HepG2 (cell line): Measurements from ENCODE around the gene DCP1B. TPM values are rescaled to one million over a fixed set of nuclear protein-coding genes. Genes with fewer than 3 reads are reported as not detected.

Experiments
- PAF1 ChIP-seq: IDR thresholded peaks from 2 replicates; pipeline ENCODE4 v1.6.1; 2016; ENCODE audit warnings: missing genetic modification reagents, missing compliant biosample characterization
- PHF20 ChIP-seq: sonication (generic); formaldehyde crosslinking; IDR thresholded peaks from 2 replicates; pipeline ENCODE4 v1.5.0; 2020; ENCODE audit warnings: mild to moderate bottlenecking, missing genetic modification reagents
- RFX3 ChIP-seq: IDR thresholded peaks from 2 replicates; pipeline ENCODE4 v1.6.1; 2016; ENCODE audit warnings: missing biosample characterization, missing genetic modification reagents
- ZFAT ChIP-seq: sonication (generic); formaldehyde crosslinking; conservative IDR thresholded peaks from 2 replicates; pipeline ENCODE4 v1.8.1; 2023; ENCODE audit warnings: missing genetic modification reagents, inconsistent platforms
- ZFP90 ChIP-seq: sonication (generic); formaldehyde crosslinking; IDR thresholded peaks from 2 replicates; pipeline ENCODE4 v1.8.0; 2022; ENCODE audit warnings: missing genetic modification reagents, mild to moderate bottlenecking, inconsistent platforms, borderline replicate concordance
- ZFY ChIP-seq: sonication (generic); formaldehyde crosslinking; IDR thresholded peaks from 2 replicates; pipeline ENCODE4 v1.4.0; 2020; ENCODE audit warnings: missing genetic modification reagents
- ZNF543 ChIP-seq: sonication (generic); formaldehyde crosslinking; IDR thresholded peaks from 2 replicates; pipeline ENCODE4 v1.4.0; 2020; ENCODE audit warnings: mild to moderate bottlenecking, missing genetic modification reagents
- ZNF562 ChIP-seq: sonication (generic); formaldehyde crosslinking; IDR thresholded peaks from 2 replicates; pipeline ENCODE4 v1.8.0; 2022; ENCODE audit warnings: missing genetic modification reagents, borderline replicate concordance
- ZNF564 ChIP-seq: sonication (generic); formaldehyde crosslinking; IDR thresholded peaks from 2 replicates; pipeline ENCODE4 v1.8.1; 2023; ENCODE audit warnings: mild to moderate bottlenecking, missing genetic modification reagents
- polyA plus RNA-seq, 8 experiments: library from polyadenylated mRNA; depleted of rRNA in 3 of 8; stranded (reverse) in 7 of 8; unstranded in 1 of 8; fragments of >200 nt; fragmentation: Illumina TruSeq in 4 of 8; extraction: Trizol in 4 of 8; gene quantifications; 2 replicates each; pipeline versions ENCODE4 v1.2.1 to v1.2.3, GENCODE V29; 2011 to 2016; ENCODE audit warnings: low read depth in 4 of 8, missing spikeins in 1 of 8, mixed read lengths in 1 of 8; ENCODE audit not compliant: insufficient read depth in 1 of 8
- total RNA-seq, 5 experiments: library from RNA; depleted of rRNA; stranded (reverse); fragments of >200 nt; fragmentation: Illumina TruSeq; extraction: Trizol; gene quantifications; 2 replicates each; pipeline ENCODE4 v1.2.3, GENCODE V29; 2016; ENCODE audit warnings: low read depth in 1 of 5
- TF ChIP-seq, protein P1 (sequence below): sonication (generic); formaldehyde crosslinking; conservative IDR thresholded peaks from 2 replicates; pipeline ENCODE4 v1.4.0; 2020; ENCODE audit warnings: missing genetic modification reagents
- TF ChIP-seq, protein P2 (sequence below): sonication (generic); formaldehyde crosslinking; IDR thresholded peaks from 2 replicates; pipeline ENCODE4 v1.4.0; 2020; ENCODE audit warnings: mild to moderate bottlenecking, missing genetic modification reagents
- TF ChIP-seq, protein P3 (sequence below), 2 experiments: fragments of 450-650 bp in 1 of 2; sonication (generic) in 1 of 2; formaldehyde crosslinking in 1 of 2; IDR thresholded peaks; 2 replicates each; pipeline versions ENCODE4 v1.6.1 to v1.8.0; 2016 to 2022; ENCODE audit warnings: antibody characterized with exemption in 1 of 2, mild to moderate bottlenecking in 1 of 2, missing genetic modification reagents in 1 of 2

Gene DCP1B
- total and polyA plus RNA-seq, 2 of the 13 experiments (the other 11 are each of a cell fraction or from before 2014, with no cell fraction given), result 11.4 to 27.2 TPM

DNA sequence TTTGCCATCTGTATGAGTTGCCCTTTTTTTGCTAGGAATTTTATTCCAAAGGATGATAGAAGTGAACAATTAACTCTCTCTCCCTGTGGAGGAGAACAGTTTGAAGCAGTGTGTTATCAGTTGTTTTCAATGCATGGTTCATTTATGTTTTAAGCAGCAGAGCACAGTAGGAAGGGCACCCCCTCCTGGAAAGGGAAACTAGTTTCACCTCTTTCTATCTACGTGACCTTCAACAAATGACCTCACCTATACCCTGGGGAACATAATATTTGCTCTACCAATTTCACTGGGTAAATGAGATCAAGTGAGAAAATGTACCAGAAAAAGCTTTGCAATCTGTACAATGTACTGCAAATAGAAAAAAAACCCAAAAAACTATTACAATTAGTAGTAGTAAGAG lies 5.4 kb upstream of the DCP1B start (continued):
- TF ChIP-seq ZFAT, result no peak
- no peak for TF ChIP-seq PAF1 (CRISPR knock-in tag)
- TF ChIP-seq ZFY (CRISPR knock-in tag), result no peak
- no peak for TF ChIP-seq ZNF562 (CRISPR knock-in tag)
- no peak for TF ChIP-seq ZNF564
- TF ChIP-seq, protein P1, sequence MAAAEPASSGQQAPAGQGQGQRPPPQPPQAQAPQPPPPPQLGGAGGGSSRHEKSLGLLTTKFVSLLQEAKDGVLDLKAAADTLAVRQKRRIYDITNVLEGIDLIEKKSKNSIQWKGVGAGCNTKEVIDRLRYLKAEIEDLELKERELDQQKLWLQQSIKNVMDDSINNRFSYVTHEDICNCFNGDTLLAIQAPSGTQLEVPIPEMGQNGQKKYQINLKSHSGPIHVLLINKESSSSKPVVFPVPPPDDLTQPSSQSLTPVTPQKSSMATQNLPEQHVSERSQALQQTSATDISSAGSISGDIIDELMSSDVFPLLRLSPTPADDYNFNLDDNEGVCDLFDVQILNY (CRISPR knock-in tag), result no peak
- TF ChIP-seq ZNF543, result no peak
- TF ChIP-seq ZFP90, result no peak
- TF ChIP-seq, protein P2, sequence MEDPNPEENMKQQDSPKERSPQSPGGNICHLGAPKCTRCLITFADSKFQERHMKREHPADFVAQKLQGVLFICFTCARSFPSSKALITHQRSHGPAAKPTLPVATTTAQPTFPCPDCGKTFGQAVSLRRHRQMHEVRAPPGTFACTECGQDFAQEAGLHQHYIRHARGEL (CRISPR knock-in tag), result no peak
- TF ChIP-seq PHF20 (CRISPR knock-in tag), result no peak
- TF ChIP-seq, protein P3, sequence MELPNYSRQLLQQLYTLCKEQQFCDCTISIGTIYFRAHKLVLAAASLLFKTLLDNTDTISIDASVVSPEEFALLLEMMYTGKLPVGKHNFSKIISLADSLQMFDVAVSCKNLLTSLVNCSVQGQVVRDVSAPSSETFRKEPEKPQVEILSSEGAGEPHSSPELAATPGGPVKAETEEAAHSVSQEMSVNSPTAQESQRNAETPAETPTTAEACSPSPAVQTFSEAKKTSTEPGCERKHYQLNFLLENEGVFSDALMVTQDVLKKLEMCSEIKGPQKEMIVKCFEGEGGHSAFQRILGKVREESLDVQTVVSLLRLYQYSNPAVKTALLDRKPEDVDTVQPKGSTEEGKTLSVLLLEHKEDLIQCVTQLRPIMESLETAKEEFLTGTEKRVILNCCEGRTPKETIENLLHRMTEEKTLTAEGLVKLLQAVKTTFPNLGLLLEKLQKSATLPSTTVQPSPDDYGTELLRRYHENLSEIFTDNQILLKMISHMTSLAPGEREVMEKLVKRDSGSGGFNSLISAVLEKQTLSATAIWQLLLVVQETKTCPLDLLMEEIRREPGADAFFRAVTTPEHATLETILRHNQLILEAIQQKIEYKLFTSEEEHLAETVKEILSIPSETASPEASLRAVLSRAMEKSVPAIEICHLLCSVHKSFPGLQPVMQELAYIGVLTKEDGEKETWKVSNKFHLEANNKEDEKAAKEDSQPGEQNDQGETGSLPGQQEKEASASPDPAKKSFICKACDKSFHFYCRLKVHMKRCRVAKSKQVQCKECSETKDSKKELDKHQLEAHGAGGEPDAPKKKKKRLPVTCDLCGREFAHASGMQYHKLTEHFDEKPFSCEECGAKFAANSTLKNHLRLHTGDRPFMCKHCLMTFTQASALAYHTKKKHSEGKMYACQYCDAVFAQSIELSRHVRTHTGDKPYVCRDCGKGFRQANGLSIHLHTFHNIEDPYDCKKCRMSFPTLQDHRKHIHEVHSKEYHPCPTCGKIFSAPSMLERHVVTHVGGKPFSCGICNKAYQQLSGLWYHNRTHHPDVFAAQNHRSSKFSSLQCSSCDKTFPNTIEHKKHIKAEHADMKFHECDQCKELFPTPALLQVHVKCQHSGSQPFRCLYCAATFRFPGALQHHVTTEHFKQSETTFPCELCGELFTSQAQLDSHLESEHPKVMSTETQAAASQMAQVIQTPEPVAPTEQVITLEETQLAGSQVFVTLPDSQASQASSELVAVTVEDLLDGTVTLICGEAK (IDR thresholded peaks at IDR 0.05), result no peak
- TF ChIP-seq, protein P3 (CRISPR knock-in tag; IDR thresholded peaks at IDR 0.05), result no peak
- TF ChIP-seq RFX3 (CRISPR knock-in tag), result no peak
